ENCODE results near the gene RNU6-9. TPM values are rescaled to one million over a fixed set of nuclear protein-coding genes. Genes with fewer than 3 reads are reported as not detected.

The RNU6-9 gene
- polyA plus RNA-seq, 1 experiment: not detected

- no peak for DNase-seq (ENCODE audit: low read depth, low spot score)
- peak within 1 kb of the TSS; percentile 17; the same call in 1 of the 2 replicates for H3K4me3 ChIP-seq (ENCODE audit: low read depth, low read length)
- H3K9me3 ChIP-seq (ENCODE audit: control insufficient read depth, insufficient read depth, low read length): no peaks in the 10 kb centered on the region; the same call in 1 of the 2 replicates
- CTCF ChIA-PET: no interaction called here
- TF ChIP-seq CTCF (IDR thresholded peaks at IDR 0.05; ENCODE audit: low read depth, low read length): peak; percentile 33
- no peak within 1 kb of the TSS for H3K27ac ChIP-seq (ENCODE audit: low read depth, low read length)
- H3K27me3 ChIP-seq (ENCODE audit: control insufficient read depth, insufficient read depth, low read length): peaks cover 27% of the 10 kb centered on the region
- POLR2A ChIA-PET: no interaction called here
These were observed 24.3 kb downstream of the RNU6-9 start, which contains the start of gene KISS1R for GRCh38 chr19:917323-918151. TSS of gene KISS1R (plus strand) at chr19:917333. CDS start at chr19:917503, 170 bp downstream.

- no peak for TF ChIP-seq CTCF (IDR thresholded peaks at IDR 0.05; ENCODE audit: low read depth, low read length)
- CTCF ChIA-PET: no interaction called here
These were observed 24.8 kb downstream of the RNU6-9 start for GRCh38 chr19:918152-918437.

GRCh38 chr19:918481-919198 is 25.4 kb downstream of the RNU6-9 start:
- Histone ChIP-seq H3K27ac (ENCODE audit: low read depth, low read length) (no peak overlapping the region), H3K27me3 (ENCODE audit: control insufficient read depth, insufficient read depth, low read length) (peaks cover 27% of the 10 kb centered on the region), H3K4me3 (ENCODE audit: low read depth, low read length) (no peak overlapping the region), H3K9me3 (ENCODE audit: control insufficient read depth, insufficient read depth, low read length) (no peaks in the 10 kb centered on the region; the same call in 1 of the 2 replicates)
- no peak for TF ChIP-seq CTCF (IDR thresholded peaks at IDR 0.05; ENCODE audit: low read depth, low read length)
- POLR2A ChIA-PET: interaction anchor here (0.6 kb wide), 1 partner anchor 79 kb away, joined by 3 read pairs; no protein-coding TSS in a partner anchor
- DNase-seq (ENCODE audit: low read depth, low spot score): no peak
- CTCF ChIA-PET: interaction anchor here (0.7 kb wide), 1 partner anchor 65 kb away, joined by 6 read pairs; no protein-coding TSS in a partner anchor

More at GRCh38 chr19:918152-918437, 24.8 kb downstream of the RNU6-9 start:
- no peaks in the 10 kb centered on the region; the same call in 1 of the 2 replicates for H3K9me3 ChIP-seq (ENCODE audit: control insufficient read depth, insufficient read depth, low read length)
- peaks cover 27% of the 10 kb centered on the region for H3K27me3 ChIP-seq (ENCODE audit: control insufficient read depth, insufficient read depth, low read length)
- H3K4me3 ChIP-seq (ENCODE audit: low read depth, low read length): no peak overlapping the region
- no peak overlapping the region for H3K27ac ChIP-seq (ENCODE audit: low read depth, low read length)
- DNase-seq (ENCODE audit: low read depth, low spot score): no peak
- POLR2A ChIA-PET: no interaction called here

GRCh38 chr19:919199-920050 is 26.1 kb downstream of the RNU6-9 start:
- no peak for DNase-seq (ENCODE audit: low read depth, low spot score)
- TF ChIP-seq CTCF (IDR thresholded peaks at IDR 0.05; ENCODE audit: low read depth, low read length): no peak
- Histone ChIP-seq H3K9me3 (ENCODE audit: control insufficient read depth, insufficient read depth, low read length) (no peaks in the 10 kb centered on the region; the same call in 1 of the 2 replicates), H3K27me3 (ENCODE audit: control insufficient read depth, insufficient read depth, low read length) (peaks cover 27% of the 10 kb centered on the region), H3K4me3 (ENCODE audit: low read depth, low read length) (no peak overlapping the region), H3K27ac (ENCODE audit: low read depth, low read length) (no peak overlapping the region)
- CTCF ChIA-PET: interaction anchor here (0.7 to 2.6 kb wide), 2 partner anchors 64 kb away, joined by 6 to 16 read pairs; partner anchors contain the start of gene WDR18
- POLR2A ChIA-PET: no interaction called here

All from AG04450 (cell line).